ENCODE data around the gene SEMA6B.

SEMA6B gene

GRCh38 chr19:4539169-4539692 lies 20.3 kb downstream of the SEMA6B start:
- H3K27me3 ChIP-seq: no peaks in the 10 kb centered on the region
- H3K4me1 ChIP-seq (ENCODE audit: control insufficient read depth in 1 of 2, insufficient read depth in 1 of 2, low read depth in 1 of 2, low read length in 1 of 2): peaks cover 87 to 100% of the 10 kb centered on the region in 2 experiments

GRCh38 chr19:4538601-4538954 lies 20.9 kb downstream of the SEMA6B start:
- Histone ChIP-seq H3K27me3 (no peaks in the 10 kb centered on the region), H3K4me1 (ENCODE audit: control insufficient read depth in 1 of 2, insufficient read depth in 1 of 2, low read depth in 1 of 2, low read length in 1 of 2) (peaks cover 89 to 97% of the 10 kb centered on the region in 2 experiments), H3K4me3 (ENCODE audit: low read depth in 1 of 2, low read length in 1 of 2) (peak overlapping the region; percentile 97 to 100), H3K9me3 (no peaks in the 10 kb centered on the region), H3K27ac (peak overlapping the region; percentile 95), H3K36me3 (peaks cover 24% of the 10 kb centered on the region)
- no peak for TF ChIP-seq CTCF (IDR thresholded peaks at IDR 0.05)

More at GRCh38 chr19:4539169-4539692, 20.3 kb downstream of the SEMA6B start:
- H3K36me3 ChIP-seq: peaks cover 24% of the 10 kb centered on the region
- H3K27ac ChIP-seq: peak overlapping the region; percentile 95
- H3K4me3 ChIP-seq (ENCODE audit: low read depth in 1 of 2, low read length in 1 of 2): peak overlapping the region; percentile 97 to 100
- H3K9me3 ChIP-seq: no peaks in the 10 kb centered on the region
- no peak for TF ChIP-seq CTCF (IDR thresholded peaks at IDR 0.05)

- no peak for TF ChIP-seq CTCF (IDR thresholded peaks at IDR 0.05)
- H3K36me3 ChIP-seq: peaks cover 24% of the 10 kb centered on the region
- no peaks in the 10 kb centered on the region for H3K27me3 ChIP-seq
These were observed 21.4 kb downstream of the SEMA6B start for GRCh38 chr19:4537953-4538600.

GRCh38 chr19:4536798-4537197 lies 22.7 kb downstream of the SEMA6B start:
- H3K36me3 ChIP-seq: peaks cover 24% of the 10 kb centered on the region
- no peak for TF ChIP-seq CTCF (IDR thresholded peaks at IDR 0.05)
- H3K4me1 ChIP-seq (ENCODE audit: control insufficient read depth in 1 of 2, insufficient read depth in 1 of 2, low read depth in 1 of 2, low read length in 1 of 2): peaks cover 77 to 79% of the 10 kb centered on the region in 2 experiments
- no peaks in the 10 kb centered on the region for H3K9me3 ChIP-seq
- H3K27me3 ChIP-seq: no peaks in the 10 kb centered on the region
- peak overlapping the region; percentile 97 to 100 for H3K4me3 ChIP-seq (ENCODE audit: low read depth in 1 of 2, low read length in 1 of 2)
- H3K27ac ChIP-seq: peak overlapping the region; percentile 95

More at GRCh38 chr19:4537953-4538600, 21.4 kb downstream of the SEMA6B start:
- Histone ChIP-seq H3K4me3 (ENCODE audit: low read depth in 1 of 2, low read length in 1 of 2) (peak overlapping the region; percentile 97 to 100), H3K4me1 (ENCODE audit: control insufficient read depth in 1 of 2, insufficient read depth in 1 of 2, low read depth in 1 of 2, low read length in 1 of 2) (peaks cover 89 to 92% of the 10 kb centered on the region in 2 experiments), H3K9me3 (no peaks in the 10 kb centered on the region), H3K27ac (peak overlapping the region; percentile 95)

GRCh38 chr19:4534836-4535658 lies 24.4 kb downstream of the SEMA6B start, which contains the start of gene PLIN5:
TSS of gene PLIN5 (minus strand) at chr19:4535224. CDS start at chr19:4534074, 1,150 bp downstream.
- Histone ChIP-seq H3K27me3 (no peaks in the 10 kb centered on the region), H3K4me3 (ENCODE audit: low read depth in 1 of 2, low read length in 1 of 2) (peak within 1 kb of the TSS; percentile 97 to 100), H3K4me1 (ENCODE audit: control insufficient read depth in 1 of 2, insufficient read depth in 1 of 2, low read depth in 1 of 2, low read length in 1 of 2) (peaks cover 60 to 62% of the 10 kb centered on the region in 2 experiments)

More at GRCh38 chr19:4534836-4535658, 24.4 kb downstream of the SEMA6B start, which contains the start of gene PLIN5:
- Histone ChIP-seq H3K36me3 (peaks cover 24% of the 10 kb centered on the region), H3K27ac (peak within 1 kb of the TSS; percentile 95), H3K9me3 (no peaks in the 10 kb centered on the region)
- no peak for TF ChIP-seq CTCF (IDR thresholded peaks at IDR 0.05)
